ENCODE data around the gene C9.

Gene C9

GRCh38 chr5:39363217-39363616 is 1.1 kb downstream of the C9 start:
- H3K9me3 ChIP-seq, result no peaks in the 10 kb centered on the region
- no peaks in the 10 kb centered on the region for H3K36me3 ChIP-seq (replicated peaks)
- in situ Hi-C loops (cut with MboI; ENCODE audit: low sequenced_read_pairs), result no loop called here
- H3K4me1 ChIP-seq, result no peaks in the 10 kb centered on the region
- no peak overlapping the region for H3K4me3 ChIP-seq
- DNase-seq (ENCODE audit: low spot score in 2 of 2), result no peak
- H3K27me3 ChIP-seq (ENCODE audit: low read depth), result no peaks in the 10 kb centered on the region

GRCh38 chr5:39362646-39363045 is 1.6 kb downstream of the C9 start:
- no peak overlapping the region for H3K4me3 ChIP-seq
- no peaks in the 10 kb centered on the region for H3K4me1 ChIP-seq
- in situ Hi-C loops (cut with MboI; ENCODE audit: low sequenced_read_pairs), result no loop called here
- no peaks in the 10 kb centered on the region for H3K9me3 ChIP-seq
- no peak for DNase-seq (ENCODE audit: low spot score in 2 of 2)
- H3K27me3 ChIP-seq (ENCODE audit: low read depth), result no peaks in the 10 kb centered on the region
- H3K36me3 ChIP-seq (replicated peaks), result no peaks in the 10 kb centered on the region

- H3K9me3 ChIP-seq, result no peaks in the 10 kb centered on the region
- no peak for DNase-seq (ENCODE audit: low spot score in 2 of 2)
- in situ Hi-C loops (cut with MboI; ENCODE audit: low sequenced_read_pairs), result no loop called here
These were observed 3.0 kb downstream of the C9 start for GRCh38 chr5:39361306-39361705.

GRCh38 chr5:39360471-39361111 is 3.7 kb downstream of the C9 start:
- no peaks in the 10 kb centered on the region for H3K9me3 ChIP-seq
- in situ Hi-C loops (cut with MboI; ENCODE audit: low sequenced_read_pairs), result no loop called here
- no peak for DNase-seq (ENCODE audit: low spot score in 2 of 2)
- H3K4me3 ChIP-seq, result no peak overlapping the region
- no peaks in the 10 kb centered on the region for H3K36me3 ChIP-seq (replicated peaks)
- no peaks in the 10 kb centered on the region for H3K27me3 ChIP-seq (ENCODE audit: low read depth)
- no peaks in the 10 kb centered on the region for H3K4me1 ChIP-seq

More at GRCh38 chr5:39361306-39361705, 3.0 kb downstream of the C9 start:
- H3K4me3 ChIP-seq, result no peak overlapping the region
- H3K4me1 ChIP-seq, result no peaks in the 10 kb centered on the region
- H3K27me3 ChIP-seq (ENCODE audit: low read depth), result no peaks in the 10 kb centered on the region
- H3K36me3 ChIP-seq (replicated peaks), result no peaks in the 10 kb centered on the region

GRCh38 chr5:39356263-39356662 is 8.0 kb downstream of the C9 start:
- Histone ChIP-seq H3K4me3 (no peak overlapping the region), H3K36me3 (replicated peaks) (no peaks in the 10 kb centered on the region), H3K4me1 (no peaks in the 10 kb centered on the region), H3K9me3 (no peaks in the 10 kb centered on the region), H3K27me3 (ENCODE audit: low read depth) (no peaks in the 10 kb centered on the region)
- no peak for DNase-seq (ENCODE audit: low spot score in 2 of 2)
- in situ Hi-C loops (cut with MboI; ENCODE audit: low sequenced_read_pairs), result no loop called here

GRCh38 chr5:39355324-39355723 is 9.0 kb downstream of the C9 start:
- no peak for DNase-seq (ENCODE audit: low spot score in 2 of 2)
- Histone ChIP-seq H3K4me3 (no peak overlapping the region), H3K9me3 (no peaks in the 10 kb centered on the region), H3K36me3 (replicated peaks) (no peaks in the 10 kb centered on the region), H3K4me1 (no peaks in the 10 kb centered on the region), H3K27me3 (ENCODE audit: low read depth) (no peaks in the 10 kb centered on the region)
- in situ Hi-C loops (cut with MboI; ENCODE audit: low sequenced_read_pairs), result no loop called here

- no peaks in the 10 kb centered on the region for H3K4me1 ChIP-seq
- in situ Hi-C loops (cut with MboI; ENCODE audit: low sequenced_read_pairs), result no loop called here
- H3K4me3 ChIP-seq, result no peak overlapping the region
- H3K27me3 ChIP-seq (ENCODE audit: low read depth), result no peaks in the 10 kb centered on the region
- no peaks in the 10 kb centered on the region for H3K9me3 ChIP-seq
- DNase-seq (ENCODE audit: low spot score in 2 of 2), result no peak
- no peaks in the 10 kb centered on the region for H3K36me3 ChIP-seq (replicated peaks)
These were observed 10.4 kb downstream of the C9 start for GRCh38 chr5:39353717-39354399.

- no peaks in the 10 kb centered on the region for H3K27me3 ChIP-seq (ENCODE audit: low read depth)
- in situ Hi-C loops (cut with MboI; ENCODE audit: low sequenced_read_pairs), result no loop called here
- no peaks in the 10 kb centered on the region for H3K36me3 ChIP-seq (replicated peaks)
- H3K4me3 ChIP-seq, result no peak overlapping the region
- H3K4me1 ChIP-seq, result no peaks in the 10 kb centered on the region
- DNase-seq (ENCODE audit: low spot score in 2 of 2), result no peak
- no peaks in the 10 kb centered on the region for H3K9me3 ChIP-seq
These were observed 11.3 kb downstream of the C9 start for GRCh38 chr5:39352951-39353350.

GRCh38 chr5:39352170-39352569 is 12.1 kb downstream of the C9 start:
- H3K27me3 ChIP-seq (ENCODE audit: low read depth), result no peaks in the 10 kb centered on the region
- H3K9me3 ChIP-seq, result no peaks in the 10 kb centered on the region
- no peak overlapping the region for H3K4me3 ChIP-seq
- in situ Hi-C loops (cut with MboI; ENCODE audit: low sequenced_read_pairs), result no loop called here
- H3K36me3 ChIP-seq (replicated peaks), result no peaks in the 10 kb centered on the region
- no peak for DNase-seq (ENCODE audit: low spot score in 2 of 2)
- no peaks in the 10 kb centered on the region for H3K4me1 ChIP-seq

GRCh38 chr5:39349484-39349883 is 14.8 kb downstream of the C9 start:
- H3K27me3 ChIP-seq (ENCODE audit: low read depth), result no peaks in the 10 kb centered on the region
- no peak overlapping the region for H3K4me3 ChIP-seq
- DNase-seq (ENCODE audit: low spot score in 2 of 2), result no peak
- H3K9me3 ChIP-seq, result no peaks in the 10 kb centered on the region
- H3K4me1 ChIP-seq, result no peaks in the 10 kb centered on the region
- in situ Hi-C loops (cut with MboI; ENCODE audit: low sequenced_read_pairs), result no loop called here
- no peaks in the 10 kb centered on the region for H3K36me3 ChIP-seq (replicated peaks)

GRCh38 chr5:39342460-39342859 is 21.8 kb downstream of the C9 start:
- H3K4me3 ChIP-seq, result no peak overlapping the region
- H3K9me3 ChIP-seq, result no peaks in the 10 kb centered on the region; the same call in 1 of the 2 replicates
- in situ Hi-C loops (cut with MboI; ENCODE audit: low sequenced_read_pairs), result no loop called here
- DNase-seq (ENCODE audit: low spot score in 2 of 2), result no peak
- H3K36me3 ChIP-seq (replicated peaks), result no peaks in the 10 kb centered on the region
- no peaks in the 10 kb centered on the region for H3K4me1 ChIP-seq
- no peaks in the 10 kb centered on the region for H3K27me3 ChIP-seq (ENCODE audit: low read depth)

- in situ Hi-C loops (cut with MboI; ENCODE audit: low sequenced_read_pairs), result no loop called here
- H3K27me3 ChIP-seq (ENCODE audit: low read depth), result no peaks in the 10 kb centered on the region
- H3K4me1 ChIP-seq, result no peaks in the 10 kb centered on the region
- DNase-seq (ENCODE audit: low spot score in 2 of 2), result no peak
- H3K9me3 ChIP-seq, result no peaks in the 10 kb centered on the region; the same call in 1 of the 2 replicates
- H3K4me3 ChIP-seq, result no peak overlapping the region
- H3K36me3 ChIP-seq (replicated peaks), result no peaks in the 10 kb centered on the region
These were observed 22.4 kb downstream of the C9 start for GRCh38 chr5:39341896-39342295.

- DNase-seq (ENCODE audit: low spot score in 2 of 2), result no peak
- no peaks in the 10 kb centered on the region for H3K27me3 ChIP-seq (ENCODE audit: low read depth)
- H3K4me3 ChIP-seq, result no peak overlapping the region
- H3K4me1 ChIP-seq, result no peaks in the 10 kb centered on the region
- in situ Hi-C loops (cut with MboI; ENCODE audit: low sequenced_read_pairs), result no loop called here
- no peaks in the 10 kb centered on the region; the same call in 1 of the 2 replicates for H3K9me3 ChIP-seq
- H3K36me3 ChIP-seq (replicated peaks), result no peaks in the 10 kb centered on the region
These were observed 23.8 kb downstream of the C9 start for GRCh38 chr5:39340506-39340905.

- Histone ChIP-seq H3K27me3 (ENCODE audit: low read depth) (no peaks in the 10 kb centered on the region), H3K9me3 (no peaks in the 10 kb centered on the region; the same call in 1 of the 2 replicates), H3K36me3 (replicated peaks) (no peaks in the 10 kb centered on the region), H3K4me3 (no peak overlapping the region), H3K4me1 (no peaks in the 10 kb centered on the region)
- in situ Hi-C loops (cut with MboI; ENCODE audit: low sequenced_read_pairs), result no loop called here
- DNase-seq (ENCODE audit: low spot score in 2 of 2), result no peak
These were observed 26.9 kb downstream of the C9 start for GRCh38 chr5:39337252-39337915.

All from HAP-1 (cell line).